ENCODE data around the gene MDGA2.

DNA sequence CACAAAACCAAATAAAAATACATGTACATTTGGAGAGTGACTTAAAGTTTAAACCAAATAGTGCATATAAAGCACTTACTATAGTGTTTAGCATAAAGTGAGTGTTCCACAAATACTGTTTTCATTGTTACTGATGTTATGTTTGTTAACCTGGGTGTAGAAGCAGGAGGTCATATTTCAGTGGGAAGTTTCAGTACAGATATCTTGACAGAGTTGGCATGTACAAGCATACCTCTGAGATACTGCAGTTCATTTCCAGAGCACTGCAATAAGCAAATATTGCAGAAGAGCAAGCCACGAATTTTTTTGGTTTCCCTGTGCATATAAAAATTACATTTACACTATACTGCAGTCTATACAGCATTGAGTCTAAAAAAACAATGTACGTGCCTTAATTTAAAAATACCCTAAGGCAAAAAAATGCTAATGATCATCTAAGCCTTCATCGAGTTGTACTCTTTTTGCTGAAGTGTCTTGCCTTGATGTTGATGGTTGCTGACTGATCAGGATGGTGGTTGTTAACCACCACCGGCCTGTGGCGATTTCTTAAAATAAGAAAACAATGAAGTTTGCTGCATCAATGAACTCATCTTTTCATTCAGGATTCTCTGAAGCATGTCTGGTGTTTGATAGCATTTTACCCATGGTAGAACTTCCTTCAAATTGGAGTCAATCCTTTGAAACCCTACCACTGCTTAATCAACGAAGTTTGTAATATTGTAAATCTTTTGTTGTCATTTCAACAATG lies 662.7 kb downstream of the MDGA2 start:
- TF ChIP-seq CTCF (conservative IDR thresholded peaks at IDR 0.05) (no peak), ZFX (IDR thresholded peaks at IDR 0.05) (no peak)

Data from C4-2B (cell line).